H9 (cell line): ENCODE data around the gene PTDSS2. TPM values are rescaled to one million over a fixed set of nuclear protein-coding genes. Genes with fewer than 3 reads are reported as not detected.

Source experiments
- DNase-seq: peaks from one replicate; pipeline ENCODE4 v3.0.0-alpha.2; 2017
- H2AFZ ChIP-seq: one replicate; pipeline ENCODE4 v1.6.1; 2013; ENCODE audit warnings: mild to moderate bottlenecking, low read length, control low read depth, moderate library complexity
- H2AK5ac ChIP-seq: 2 replicates; pipeline ENCODE4 v1.6.1; 2013; ENCODE audit warnings: low read length, control low read depth, mixed read lengths; ENCODE audit not compliant: insufficient read length
- H2BK120ac ChIP-seq: one replicate; pipeline ENCODE4 v1.6.1; 2013; ENCODE audit warnings: low read depth, mild to moderate bottlenecking, low read length, control low read depth, inconsistent platforms; ENCODE audit not compliant: poor library complexity, severe bottlenecking
- H2BK12ac ChIP-seq: 2 replicates; pipeline ENCODE4 v1.6.1; 2013; ENCODE audit warnings: low read length, control low read depth, mixed read lengths, low read depth; ENCODE audit not compliant: insufficient read length
- H2BK15ac ChIP-seq: 2 replicates; pipeline ENCODE4 v1.6.1; 2013; ENCODE audit warnings: low read depth, low read length, control low read depth
- H2BK20ac ChIP-seq: one replicate; pipeline ENCODE4 v1.6.1; 2013; ENCODE audit warnings: low read depth, mild to moderate bottlenecking, low read length, control low read depth, inconsistent platforms; ENCODE audit not compliant: poor library complexity, severe bottlenecking
- H2BK5ac ChIP-seq: 2 replicates; pipeline ENCODE4 v1.6.1; 2013; ENCODE audit warnings: low read length, control low read depth, mixed read lengths; ENCODE audit not compliant: insufficient read length
- H3K14ac ChIP-seq: 2 replicates; pipeline ENCODE4 v1.6.1; 2013; ENCODE audit warnings: low read length, control low read depth; ENCODE audit not compliant: insufficient read depth
- H3K18ac ChIP-seq: 2 replicates; pipeline ENCODE4 v1.6.1; 2013; ENCODE audit warnings: low read depth, mild to moderate bottlenecking, mixed read lengths, low read length, control low read depth; ENCODE audit not compliant: insufficient read length
- H3K23ac ChIP-seq: 2 replicates; pipeline ENCODE4 v1.6.1; 2013; ENCODE audit warnings: low read length, control low read depth, mixed read lengths, low read depth; ENCODE audit not compliant: insufficient read length
- H3K23me2 ChIP-seq: 2 replicates; pipeline ENCODE4 v1.6.1; 2013; ENCODE audit warnings: low read depth, mild to moderate bottlenecking, mixed read lengths, low read length, control low read depth; ENCODE audit not compliant: insufficient read length, poor library complexity, severe bottlenecking
- H3K27ac ChIP-seq: 2 replicates; pipeline ENCODE4 v1.5.1; 2013; ENCODE audit warnings: low read length, control low read depth, mixed read lengths, low read depth; ENCODE audit not compliant: insufficient read length
- H3K27me3 ChIP-seq: 2 replicates; pipeline ENCODE4 v1.6.1; 2013; ENCODE audit warnings: low read length, control low read depth, inconsistent platforms; ENCODE audit not compliant: insufficient read depth
- H3K4ac ChIP-seq: 2 replicates; pipeline ENCODE4 v1.6.1; 2013; ENCODE audit warnings: low read depth, mild to moderate bottlenecking, control low read depth, inconsistent platforms, low read length, moderate library complexity
- H3K4me1 ChIP-seq: 2 replicates; pipeline ENCODE4 v1.6.1; 2013; ENCODE audit warnings: low read length, control low read depth, inconsistent platforms; ENCODE audit not compliant: insufficient read depth
- H3K4me2 ChIP-seq: 2 replicates; pipeline ENCODE4 v1.6.1; 2013; ENCODE audit warnings: low read length, control low read depth, mixed read lengths; ENCODE audit not compliant: insufficient read length, insufficient read depth
- H3K56ac ChIP-seq: 2 replicates; pipeline ENCODE4 v1.6.1; 2013; ENCODE audit warnings: low read depth, mild to moderate bottlenecking, mixed read lengths, low read length, control low read depth; ENCODE audit not compliant: insufficient read length
- H3K79me1 ChIP-seq: 2 replicates; pipeline ENCODE4 v1.6.1; 2013; ENCODE audit warnings: low read depth, mild to moderate bottlenecking, moderate library complexity, low read length, control low read depth, inconsistent platforms; ENCODE audit not compliant: insufficient read depth, poor library complexity, severe bottlenecking
- H3K79me2 ChIP-seq: 2 replicates; pipeline ENCODE4 v1.6.1; 2013; ENCODE audit warnings: low read length, control low read depth, inconsistent platforms; ENCODE audit not compliant: insufficient read depth
- H3K9ac ChIP-seq: 2 replicates; pipeline ENCODE4 v1.6.1; 2013; ENCODE audit warnings: low read length, control low read depth, mixed read lengths; ENCODE audit not compliant: insufficient read length; ENCODE audit errors: extremely low read depth
- H3K9me3 ChIP-seq: one replicate; pipeline ENCODE4 v1.6.1; 2013; ENCODE audit warnings: low read depth, low read length, inconsistent platforms; ENCODE audit not compliant: control insufficient read depth
- H3T11ph ChIP-seq: one replicate; pipeline ENCODE4 v1.6.1; 2013; ENCODE audit warnings: mild to moderate bottlenecking, low read length, control low read depth, inconsistent platforms
- H4K20me1 ChIP-seq: one replicate; pipeline ENCODE4 v1.6.1; 2013; ENCODE audit not compliant: control insufficient read depth, insufficient read length, insufficient read depth
- H4K5ac ChIP-seq: 2 replicates; pipeline ENCODE4 v1.6.1; 2013; ENCODE audit warnings: low read depth, mild to moderate bottlenecking, mixed read lengths, low read length, control low read depth; ENCODE audit not compliant: insufficient read length
- H4K8ac ChIP-seq: replicated peaks from 2 replicates; pipeline ENCODE4 v1.6.1; 2013; ENCODE audit warnings: low read length, control low read depth, mixed read lengths, low read depth; ENCODE audit not compliant: insufficient read length
- H4K91ac ChIP-seq: 2 replicates; pipeline ENCODE4 v1.6.1; 2013; ENCODE audit warnings: low read depth, mild to moderate bottlenecking, moderate library complexity, mixed read lengths, low read length, control low read depth; ENCODE audit not compliant: insufficient read length
- H3K27ac Mint-ChIP-seq, 3 experiments: 2 replicates in 2 of 3; 3 replicates in 1 of 3; pipeline ENCODE4 v1.8.0; 2020 to 2021; ENCODE audit warnings: mixed read lengths in 3 of 3, mild to moderate bottlenecking in 1 of 3, moderate library complexity in 1 of 3
- H3K27me3 Mint-ChIP-seq: 2 replicates; pipeline ENCODE4 v1.8.0; 2021; ENCODE audit warnings: low read depth, mild to moderate bottlenecking, moderate library complexity, mixed read lengths
- H3K36me3 Mint-ChIP-seq, 3 experiments: 2 replicates in 2 of 3; 3 replicates in 1 of 3; pipeline ENCODE4 v1.8.0; 2020 to 2021; ENCODE audit warnings: low read depth in 3 of 3, mixed read lengths in 3 of 3; ENCODE audit not compliant: insufficient read depth in 1 of 3
- H3K4me1 Mint-ChIP-seq, 2 experiments: 2 replicates each; pipeline ENCODE4 v1.8.0; 2020; ENCODE audit warnings: mixed read lengths in 2 of 2
- H3K4me3 Mint-ChIP-seq, 2 experiments: 2 replicates in 1 of 2; 3 replicates in 1 of 2; pipeline ENCODE4 v1.8.0; 2020 to 2021; ENCODE audit warnings: mild to moderate bottlenecking in 2 of 2, mixed read lengths in 2 of 2, moderate library complexity in 1 of 2
- H3K9me3 Mint-ChIP-seq, 2 experiments: 2 replicates in 1 of 2; 3 replicates in 1 of 2; pipeline ENCODE4 v1.8.0; 2020; ENCODE audit warnings: mild to moderate bottlenecking in 2 of 2, mixed read lengths in 2 of 2, moderate library complexity in 1 of 2
- CTCF ChIP-seq: fragments of 200-600 bp; sonication (generic); conservative IDR thresholded peaks from 3 replicates; pipeline ENCODE4 v1.8.0; 2021; ENCODE audit warnings: antibody characterized with exemption, mild to moderate bottlenecking
- WGBS: extraction: QIAGEN DNeasy Blood & Tissue Kit; methylation state at CpG from one replicate; pipeline ENCODE4 v1.1.7; 2013; ENCODE audit warnings: missing lambda C conversion rate, low lambda C conversion rate, mixed read lengths; ENCODE audit not compliant: insufficient read length; ENCODE audit errors: extremely low coverage; 5-methylcytosine and 5-hydroxymethylcytosine counted together
- total RNA-seq: library from RNA; stranded (reverse); gene quantifications from 2 replicates; pipeline ENCODE4 v1.2.1, GENCODE V29; 2021

PTDSS2 gene
- total RNA-seq, 1 experiment from 2014 or later = 55.3 TPM

GRCh38 chr11:439315-440064, 10.6 kb upstream of the PTDSS2 start:
- no peaks in the 10 kb centered on the region for H3K27me3 ChIP-seq
- Mint-ChIP-seq H3K9me3 (peaks cover 9 to 12% of the 10 kb centered on the region in 2 experiments), H3K4me3 (no peak overlapping the region; a peak in 1 of 5 replicates), H3K36me3 (peaks cover 3 to 12% (median 3%) of the 10 kb centered on the region in 3 experiments), H3K27ac (peak overlapping the region in 2 of 3 experiments; percentile 73 to 84; a peak in 3 of 7 replicates), H3K4me1 (peaks cover 5 to 11% of the 10 kb centered on the region in 2 experiments), H3K27me3 (peaks cover 9% of the 10 kb centered on the region)
- peaks cover 7% of the 10 kb centered on the region for H3K23me2 ChIP-seq
- H2AFZ ChIP-seq = no peak overlapping the region
- H4K5ac ChIP-seq = no peak overlapping the region
- no peak overlapping the region for H2BK5ac ChIP-seq
- no peak overlapping the region for H3K18ac ChIP-seq
- no peaks in the 10 kb centered on the region for H4K20me1 ChIP-seq
- no peak overlapping the region for H3K4me2 ChIP-seq
- H3K23ac ChIP-seq = no peak overlapping the region
- no peak overlapping the region for H3K9ac ChIP-seq
- no peaks in the 10 kb centered on the region for H3K79me2 ChIP-seq
- H3K56ac ChIP-seq = no peak overlapping the region
- no peak overlapping the region for H2AK5ac ChIP-seq
- H4K91ac ChIP-seq = no peak overlapping the region
- no peak overlapping the region for H2BK15ac ChIP-seq
- H3K27ac ChIP-seq = no peak overlapping the region
- H3K4me1 ChIP-seq = no peaks in the 10 kb centered on the region
- no peak overlapping the region for H2BK120ac ChIP-seq
- H4K8ac ChIP-seq = no peak overlapping the region
- no peak overlapping the region for H2BK20ac ChIP-seq
- H3T11ph ChIP-seq = no peak overlapping the region
- WGBS = no CpG with 5 or more reads among the region's 23 CpGs
- H3K79me1 ChIP-seq = no peaks in the 10 kb centered on the region
- DNase-seq = no peak
- H3K9me3 ChIP-seq = peaks cover 7% of the 10 kb centered on the region
- no peak for TF ChIP-seq CTCF
- H3K14ac ChIP-seq = no peak overlapping the region; the same call in 1 of the 2 replicates
- H3K4ac ChIP-seq = no peak overlapping the region
- H2BK12ac ChIP-seq = no peak overlapping the region
